Stimulated activated CD8-positive, alpha-beta memory T cell treated with anti-CD3 and anti-CD28 coated beads, Interleukin-7, amount 100 ng/mL, for 24 hours (primary cell): Measurements from ENCODE around the gene PON1.

ENCODE experiments used
- DNase-seq: peaks from one replicate; pipeline ENCODE4 v3.0.0-alpha.2; 2020; ENCODE audit warnings: low read depth

The PON1 gene

DNA sequence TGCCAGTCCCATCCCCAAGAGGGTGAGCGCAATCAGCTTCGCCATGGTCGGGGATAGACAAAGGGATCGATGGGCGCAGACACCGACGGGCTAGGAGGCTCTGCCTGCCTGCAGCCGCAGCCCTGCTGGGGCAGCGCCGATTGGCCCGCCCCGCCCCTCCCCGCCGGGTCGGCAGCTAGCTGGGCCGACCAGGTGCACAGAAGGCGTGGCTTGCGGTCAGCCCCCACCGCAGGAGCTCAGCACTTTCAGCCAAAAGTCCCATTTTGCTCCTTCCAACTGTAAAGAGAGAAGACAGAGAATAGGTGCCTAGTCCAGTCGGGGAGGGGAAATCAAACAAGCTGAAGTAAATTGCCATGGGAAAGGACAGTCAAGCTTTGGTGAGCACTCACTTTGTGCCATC is at the start of gene PON1:
Gene PON1 (minus strand): TSS at position 102 of the 400 bp plus-strand sequence. CDS start 57 bp downstream, at position 45.
- DNase-seq = no peak

GRCh38 chr7:95373323-95373722 is 49.0 kb upstream of the PON1 start:
- DNase-seq = no peak

- no peak for DNase-seq
Observed at GRCh38 chr7:95368235-95368634, 43.9 kb upstream of the PON1 start.

DNA sequence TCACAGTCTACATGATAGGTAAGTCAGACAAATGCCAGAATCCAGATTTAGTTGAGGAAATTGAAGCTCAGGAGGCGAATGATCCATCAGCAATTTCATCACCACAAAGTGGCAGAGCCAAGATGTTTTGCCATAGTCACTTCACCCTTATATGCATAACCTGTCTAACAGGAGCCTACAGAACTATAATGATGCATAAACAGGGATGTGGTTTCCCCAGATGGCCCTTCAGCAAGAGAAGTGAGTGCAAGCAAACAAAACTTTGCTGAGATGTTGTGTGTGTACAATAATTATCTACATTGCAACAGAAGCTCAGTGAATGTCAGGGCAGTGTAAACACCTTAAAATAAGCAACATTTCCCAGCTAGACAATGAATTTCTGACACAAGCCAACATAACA is 43.3 kb upstream of the PON1 start:
- DNase-seq = no peak

DNA sequence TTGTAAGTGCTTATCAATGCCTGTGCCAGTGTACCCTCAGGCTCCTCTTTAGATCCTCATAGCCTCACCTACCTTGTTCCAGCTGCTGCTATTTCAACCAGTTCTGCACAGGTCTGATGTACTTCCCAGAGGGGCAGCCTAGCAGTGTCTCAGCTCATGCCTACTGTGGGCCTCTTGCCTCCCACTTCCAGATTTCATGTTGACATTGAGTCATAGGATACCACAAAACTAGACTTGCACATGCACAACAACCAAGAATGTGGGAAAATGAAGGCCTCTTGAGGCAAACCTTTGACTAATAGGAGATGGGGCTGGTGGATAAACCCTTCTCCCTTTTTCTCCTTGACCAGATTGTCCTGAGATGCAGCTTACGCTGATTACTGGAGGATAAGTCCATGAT is 40.8 kb upstream of the PON1 start:
- DNase-seq = no peak

DNA sequence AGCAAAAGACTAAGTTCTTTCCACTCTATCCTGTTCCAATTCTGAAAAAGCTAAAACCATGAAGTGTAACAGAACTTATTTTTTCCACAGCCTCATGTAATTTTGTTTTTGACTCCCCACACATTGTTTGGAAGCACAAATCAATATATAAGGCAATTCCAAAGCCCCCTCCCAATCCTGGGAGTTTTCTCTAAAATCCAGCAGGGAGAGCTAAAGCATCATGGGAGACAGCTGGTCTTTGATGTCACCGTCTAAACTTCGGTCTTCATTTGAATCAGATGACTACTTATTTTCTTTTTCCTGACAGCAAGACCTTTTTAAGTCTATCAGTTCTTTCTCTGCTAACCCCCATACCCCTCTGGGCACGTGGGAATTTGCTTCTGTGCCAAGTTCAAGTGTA is 33.3 kb upstream of the PON1 start:
- no peak for DNase-seq

DNA sequence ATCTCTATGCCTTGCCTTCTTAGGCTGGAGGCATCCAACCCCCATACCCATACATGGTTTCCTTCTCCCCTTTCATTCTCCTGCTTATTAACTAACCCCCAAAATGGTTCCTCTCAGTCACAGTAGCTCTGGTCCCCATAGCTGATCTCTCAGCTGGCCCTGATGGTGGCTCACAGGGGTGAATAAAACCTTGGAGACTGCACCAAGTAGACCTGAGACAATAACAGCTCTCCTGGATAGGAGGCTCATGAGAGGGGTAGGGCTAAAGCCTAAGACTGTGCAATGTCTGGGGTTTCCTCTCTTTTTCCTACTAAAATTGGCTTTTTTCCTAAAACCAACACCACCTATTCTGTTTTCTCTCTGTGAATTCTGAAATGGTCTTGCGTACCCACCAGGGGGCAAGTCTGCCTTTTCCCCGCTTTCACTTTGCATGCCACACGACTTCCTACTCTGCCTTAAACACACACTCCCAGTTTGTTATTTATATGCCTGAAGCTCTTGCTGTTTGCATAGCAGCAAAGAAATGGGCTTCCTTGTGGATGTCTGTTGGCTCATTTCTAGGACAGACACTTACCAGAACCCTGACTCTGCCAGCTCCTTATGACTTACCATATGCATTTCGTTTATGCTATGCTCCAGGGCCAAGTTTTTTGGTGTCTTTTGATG is 18.4 kb upstream of the PON1 start:
- no peak for DNase-seq

- DNase-seq = no peak
Observed at GRCh38 chr7:95342029-95342428, 17.7 kb upstream of the PON1 start.

GRCh38 chr7:95340491-95340890 is 16.2 kb upstream of the PON1 start:
- DNase-seq = no peak

- DNase-seq = no peak
Observed at GRCh38 chr7:95338832-95339231, 14.5 kb upstream of the PON1 start.

- DNase-seq = no peak
Observed at GRCh38 chr7:95335093-95335492, 10.8 kb upstream of the PON1 start.

- DNase-seq = no peak
Observed at GRCh38 chr7:95334447-95334846, 10.1 kb upstream of the PON1 start.

DNA sequence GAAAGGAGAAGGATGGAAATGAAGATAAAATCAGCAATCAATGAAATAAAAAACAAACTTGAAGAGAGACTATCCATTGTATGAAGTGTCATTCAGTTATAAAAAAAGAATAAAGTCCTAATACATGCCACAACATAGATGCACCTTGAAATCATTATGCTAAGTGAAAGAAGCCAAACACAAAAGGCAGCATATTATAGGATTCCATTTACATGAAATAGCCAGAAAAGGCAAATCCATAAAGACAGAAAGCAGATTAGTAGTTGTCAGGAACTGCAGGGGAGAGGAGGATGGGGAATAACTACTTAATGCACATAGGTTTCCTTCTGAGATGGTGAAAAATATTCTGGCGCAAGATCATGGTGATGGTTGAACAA is 6.6 kb upstream of the PON1 start:
- DNase-seq = no peak

DNA sequence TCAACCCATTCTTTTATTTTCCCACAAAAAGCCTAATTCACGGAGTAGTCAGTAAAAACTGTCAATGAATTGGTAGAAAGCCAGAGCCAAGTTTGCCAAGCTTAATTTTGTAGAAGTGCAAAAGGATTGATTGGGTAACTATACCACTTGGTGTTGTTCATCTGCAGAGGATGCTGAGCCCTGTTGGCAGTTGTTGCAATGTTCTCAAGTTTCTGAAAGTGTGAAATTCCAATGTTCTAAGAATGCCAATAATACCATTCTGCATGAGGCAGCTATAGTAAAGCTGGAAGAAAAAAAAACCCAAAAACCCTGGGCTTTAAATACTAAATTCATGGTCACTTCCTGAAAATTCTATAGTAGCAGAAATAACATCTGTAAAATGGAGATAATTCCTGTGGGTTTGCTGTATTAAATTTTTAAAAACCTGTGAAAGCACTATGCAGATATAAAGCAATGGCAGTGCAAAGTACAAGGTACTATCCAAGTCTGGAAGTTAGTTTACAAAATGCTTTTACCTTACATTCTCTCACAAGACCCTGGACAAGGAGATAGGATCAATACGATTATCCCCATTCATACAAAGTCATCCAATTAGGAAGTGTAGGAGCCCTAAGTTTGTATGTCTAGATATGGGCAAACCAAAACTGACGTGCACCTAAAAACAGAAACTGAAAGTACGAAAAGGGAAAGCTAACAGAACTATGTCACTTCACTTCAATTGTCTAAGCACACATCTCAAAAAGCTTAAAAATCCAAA is 6.0 kb upstream of the PON1 start:
- no peak for DNase-seq

DNA sequence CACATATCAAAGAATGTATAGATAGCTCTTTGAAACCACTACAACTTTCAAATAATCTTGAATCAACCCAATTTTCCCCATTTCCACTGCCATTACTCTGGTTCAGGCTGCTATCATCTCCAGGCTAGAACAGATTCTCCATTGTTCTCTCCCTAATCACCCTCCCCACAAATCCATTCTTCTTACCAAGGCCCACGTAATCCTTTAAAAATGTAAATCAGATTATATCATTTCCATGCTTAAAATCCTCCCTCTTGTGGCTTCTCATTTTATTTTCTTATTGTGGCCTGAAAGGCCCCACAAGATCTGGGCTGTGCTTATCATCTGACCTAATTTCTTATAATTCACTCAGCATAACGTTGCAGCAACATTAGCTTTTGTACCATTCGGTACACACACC is 3.0 kb upstream of the PON1 start:
- DNase-seq = no peak

DNA sequence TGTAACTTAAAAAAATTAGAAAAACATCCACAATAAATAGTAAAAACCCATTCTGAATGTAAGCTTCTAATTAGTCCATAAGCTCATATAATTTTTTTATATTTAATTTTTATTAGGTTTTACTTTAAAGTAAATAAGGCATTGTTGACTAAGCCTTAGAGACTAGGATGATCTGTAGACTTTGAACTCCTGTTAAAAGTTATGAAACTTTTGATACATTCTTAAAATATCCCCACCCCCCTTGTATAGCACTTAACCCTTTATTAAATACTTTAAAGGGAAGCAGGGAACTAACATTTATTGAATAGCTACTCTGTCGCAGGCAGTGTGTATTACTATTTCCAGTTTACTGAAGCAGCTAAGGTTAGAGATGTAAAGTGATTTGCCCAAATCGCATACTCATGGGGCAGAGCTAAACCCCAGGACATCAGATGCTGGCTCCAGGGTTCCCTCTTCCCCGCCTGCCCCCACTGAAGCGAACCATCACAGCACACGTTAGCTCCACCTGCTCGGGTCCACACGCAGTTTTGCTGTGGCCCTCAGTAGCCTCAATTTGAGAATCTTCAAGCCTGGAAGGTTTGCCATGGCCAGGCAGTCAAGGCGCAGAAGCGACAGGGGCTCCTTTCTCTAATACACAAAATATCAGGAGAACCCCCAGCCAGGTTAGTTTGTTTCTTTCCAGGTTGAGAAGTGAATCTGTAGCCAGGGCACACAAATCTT is 762 bp downstream of the PON1 start:
- DNase-seq = no peak

DNA sequence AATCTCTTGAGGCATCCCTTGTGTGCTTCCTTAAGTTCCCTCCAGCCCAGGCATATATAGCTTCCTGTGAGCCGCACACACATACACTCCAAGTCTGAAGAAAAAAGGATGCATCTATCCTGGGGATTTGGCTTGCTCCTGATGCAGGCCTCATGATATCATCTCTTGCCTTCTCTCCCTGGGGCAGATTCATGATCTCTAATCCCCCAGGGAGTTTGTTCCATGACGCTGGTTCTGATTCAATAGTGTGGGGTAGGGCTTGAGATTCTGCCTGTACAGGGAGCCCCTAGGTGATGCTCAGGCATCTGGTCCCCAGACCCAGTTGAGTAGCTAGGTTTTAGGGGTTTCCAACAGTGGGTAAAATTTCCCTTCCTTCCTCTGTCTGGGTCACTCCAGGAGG is 1.5 kb downstream of the PON1 start:
- no peak for DNase-seq

DNA sequence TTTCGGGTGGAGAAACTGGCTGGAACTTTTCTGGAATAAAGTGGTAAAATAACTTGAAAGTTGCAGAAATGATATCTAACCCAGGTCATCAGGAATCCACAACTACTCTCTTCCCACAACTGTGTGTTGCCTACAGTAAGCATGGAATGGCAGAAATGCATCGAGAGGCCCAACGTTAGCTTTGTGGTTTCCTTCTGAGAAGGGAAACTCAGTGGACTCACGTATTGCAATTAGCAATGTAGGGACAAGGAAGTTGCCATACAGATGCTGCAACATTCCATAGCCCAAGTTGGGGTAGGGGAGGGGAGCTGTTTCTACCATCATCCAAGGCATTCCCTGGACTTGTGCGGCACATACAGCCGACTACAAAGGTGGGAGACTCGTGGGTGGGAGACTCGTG is 1.9 kb downstream of the PON1 start:
- DNase-seq = no peak

DNA sequence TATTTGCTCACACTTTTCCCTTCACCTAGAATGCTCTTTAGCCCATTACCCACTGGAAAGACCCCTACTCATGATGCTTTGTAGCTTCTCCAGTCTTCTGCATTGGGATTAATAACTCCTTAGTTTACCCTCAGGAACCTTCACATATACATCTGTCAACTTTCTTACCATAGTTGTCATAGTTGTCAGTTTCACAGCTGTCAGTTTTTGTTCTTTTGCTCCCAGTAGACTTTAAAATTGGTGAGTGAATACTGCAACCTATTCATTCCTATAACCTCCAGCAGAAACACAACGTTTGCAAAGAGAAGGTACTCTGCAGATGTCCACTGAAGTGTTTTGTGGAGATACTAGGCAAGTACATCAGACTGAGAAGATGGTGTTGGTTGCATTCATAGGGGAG is 2.6 kb downstream of the PON1 start:
- DNase-seq = no peak

GRCh38 chr7:95320651-95321050 is 3.7 kb downstream of the PON1 start:
- no peak for DNase-seq

DNA sequence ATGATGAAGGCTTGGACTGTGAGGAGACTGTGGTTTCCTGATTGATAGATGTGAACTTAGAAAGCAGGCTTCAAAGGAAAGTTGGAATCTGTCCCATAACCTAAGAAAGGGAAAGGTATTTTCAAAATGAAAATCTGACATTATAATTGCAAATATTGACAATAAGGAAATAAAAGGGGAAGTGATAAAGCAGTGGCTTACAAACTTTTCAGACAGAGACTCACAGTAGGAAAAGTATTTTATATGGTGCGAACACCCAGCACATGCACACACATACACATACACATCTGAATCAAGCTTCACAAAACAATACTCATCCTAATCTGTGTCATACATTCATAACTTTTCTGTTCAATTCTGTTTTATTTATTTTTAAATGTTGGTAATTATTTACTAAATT is 4.8 kb downstream of the PON1 start:
- no peak for DNase-seq

GRCh38 chr7:95318501-95319100 is 5.7 kb downstream of the PON1 start:
- DNase-seq = no peak

GRCh38 chr7:95317966-95318365 is 6.4 kb downstream of the PON1 start:
- no peak for DNase-seq
